OCI-LY7 (cell line): ENCODE results near the gene VPS45. TPM values are rescaled to one million over a fixed set of nuclear protein-coding genes. Genes with fewer than 3 reads are reported as not detected.

Experiments
- BruUV-seq: library from RNA; stranded (reverse); fragments of 400-500 nt; replicated peaks from 2 replicates; lab custom pipeline; 2021; lab: Mats Ljungman, UMichigan
- CTCF ChIA-PET: fragments of 300-600 bp; sonication (Branson Sonifier 250); formaldehyde crosslinking; loops from one replicate; lab custom pipeline; 2022; ENCODE audit warnings: antibody characterized with exemption; ENCODE audit not compliant: unreplicated experiment; lab: Charles Lee
- POLR2A ChIA-PET: fragments of 300-600 bp; sonication (Branson Sonifier 250); formaldehyde crosslinking; loops from one replicate; lab custom pipeline; 2022; ENCODE audit warnings: antibody characterized with exemption; lab: Charles Lee
- DNase-seq: peaks from one replicate; pipeline ENCODE4 v3.0.0-alpha.2; 2015; ENCODE audit warnings: low spot score
- H2AFZ ChIP-seq: fragments of 200-600 bp; sonication (generic), shearing (Covaris generic); 2 replicates; pipeline ENCODE4 v1.6.1; 2014; ENCODE audit warnings: mild to moderate bottlenecking, antibody characterized with exemption, low read length, moderate library complexity
- H3K27ac ChIP-seq: fragments of 200-600 bp; sonication (generic); 2 replicates; pipeline ENCODE4 v1.5.1; 2014; ENCODE audit warnings: mixed run types, low read depth, mild to moderate bottlenecking, moderate library complexity, low read length, inconsistent platforms; ENCODE audit not compliant: poor library complexity, severe bottlenecking
- H3K36me3 ChIP-seq: fragments of 200-600 bp; sonication (generic); 2 replicates; pipeline ENCODE4 v1.6.1; 2014; ENCODE audit warnings: mild to moderate bottlenecking, antibody characterized with exemption, low read length, moderate library complexity, mixed read lengths; ENCODE audit not compliant: insufficient read depth
- H3K4me1 ChIP-seq: fragments of 200-600 bp; sonication (generic); 2 replicates; pipeline ENCODE4 v1.5.1; 2014; ENCODE audit warnings: mild to moderate bottlenecking, low read length; ENCODE audit not compliant: insufficient read depth, poor library complexity, severe bottlenecking
- H3K4me2 ChIP-seq: fragments of 200-600 bp; sonication (generic); 2 replicates; pipeline ENCODE4 v1.6.1; 2014; ENCODE audit warnings: mild to moderate bottlenecking, low read length
- H3K4me3 ChIP-seq: fragments of 200-600 bp; sonication (generic); 2 replicates; pipeline ENCODE4 v1.5.1; 2014; ENCODE audit warnings: mild to moderate bottlenecking, low read depth, low read length; ENCODE audit not compliant: poor library complexity, severe bottlenecking
- H3K79me2 ChIP-seq: fragments of 200-600 bp; sonication (generic); 2 replicates; pipeline ENCODE4 v1.6.1; 2016; ENCODE audit warnings: low read depth, mild to moderate bottlenecking, low read length, moderate library complexity, mixed read lengths; ENCODE audit not compliant: insufficient read depth
- H3K9me2 ChIP-seq: fragments of 200-600 bp; sonication (generic); 2 replicates; pipeline ENCODE4 v1.6.1; 2016; ENCODE audit warnings: mild to moderate bottlenecking, low read length, mixed read lengths; ENCODE audit not compliant: insufficient read depth
- H3K9me3 ChIP-seq: fragments of 200-600 bp; sonication (generic); 2 replicates; pipeline ENCODE4 v1.6.1; 2014; ENCODE audit warnings: mild to moderate bottlenecking, mixed run types, low read length, mixed read lengths
- H4K20me1 ChIP-seq: fragments of 200-600 bp; sonication (generic); 2 replicates; pipeline ENCODE4 v1.6.1; 2014; ENCODE audit warnings: mild to moderate bottlenecking, antibody characterized with exemption, low read length, moderate library complexity, mixed read lengths; ENCODE audit not compliant: insufficient read depth
- CTCF ChIP-seq: fragments of 200-600 bp; sonication (generic); conservative IDR thresholded peaks from 2 replicates; pipeline ENCODE4 v1.5.1; 2014; ENCODE audit warnings: mild to moderate bottlenecking, antibody characterized with exemption, low read length, moderate library complexity, mixed read lengths
- EZH2phosphoT487 ChIP-seq: fragments of 200-600 bp; sonication (generic); IDR thresholded peaks from 2 replicates; pipeline ENCODE4 v1.6.1; 2018; ENCODE audit warnings: low read depth, borderline replicate concordance, mild to moderate bottlenecking, mixed run types, antibody characterized with exemption, low read length, moderate library complexity, mixed read lengths
- intact Hi-C: fragments of 100-400 bp; cut with micrococcal nuclease; formaldehyde crosslinking; loops from one replicate; pipeline ENCODE4 v1.10.0; 2022; ENCODE audit not compliant: unreplicated experiment
- total RNA-seq, 2 experiments: library from RNA; depleted of rRNA in 1 of 2; stranded (reverse); fragments of >200 nt in 1 of 2; shearing (Covaris generic) in 1 of 2; gene quantifications; 2 replicates each; pipeline ENCODE4 v1.2.3, GENCODE V29; 2014 to 2022

The VPS45 gene
- total RNA-seq, 2 experiments from 2014 or later, result 40.2 to 54.4 TPM

DNA sequence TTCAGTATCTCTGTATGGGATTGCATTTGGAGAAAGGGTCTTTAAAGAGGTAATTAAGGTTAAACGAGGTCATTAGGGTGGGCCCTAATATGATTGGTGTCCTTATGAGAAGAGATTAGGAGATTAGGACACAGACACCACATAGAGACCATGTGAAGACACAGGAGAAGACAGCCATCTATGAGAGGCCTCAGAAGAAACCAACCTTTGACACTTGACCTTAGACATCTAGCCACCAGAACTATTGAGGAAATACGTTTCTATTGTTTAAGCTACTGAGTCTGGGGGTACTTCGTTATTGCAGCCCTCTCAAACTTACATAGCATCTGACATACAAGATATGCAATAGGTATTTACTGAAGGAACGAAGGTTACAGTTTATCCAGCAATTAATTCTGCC is 7.3 kb upstream of the VPS45 start:
- ChIA-PET CTCF (no interaction called here), POLR2A (interaction anchor here (0.5 kb wide), 1 partner anchor 290 kb away, joined by 3 read pairs; no protein-coding TSS in a partner anchor)
- TF ChIP-seq EZH2phosphoT487 (no peak), CTCF (no peak)
- Histone ChIP-seq H3K9me2 (no peaks in the 10 kb centered on the region), H3K36me3 (no peaks in the 10 kb centered on the region), H2AFZ (no peak overlapping the region), H3K4me1 (peaks cover 4% of the 10 kb centered on the region), H4K20me1 (no peaks in the 10 kb centered on the region), H3K9me3 (no peaks in the 10 kb centered on the region), H3K4me2 (no peak overlapping the region), H3K4me3 (no peak overlapping the region), H3K27ac (no peak overlapping the region), H3K79me2 (peaks cover 7% of the 10 kb centered on the region; the same call in 1 of the 2 replicates)
- intact Hi-C loops, result no loop called here
- no TSS peak for BruUV-seq
- DNase-seq, result no peak

GRCh38 chr1:150061632-150062101 is 5.9 kb upstream of the VPS45 start:
- Histone ChIP-seq H3K9me3 (no peaks in the 10 kb centered on the region), H2AFZ (no peak overlapping the region), H3K79me2 (peaks cover 21% of the 10 kb centered on the region), H3K4me2 (no peak overlapping the region), H3K4me3 (no peak overlapping the region), H4K20me1 (no peaks in the 10 kb centered on the region), H3K9me2 (no peaks in the 10 kb centered on the region), H3K36me3 (no peaks in the 10 kb centered on the region), H3K27ac (no peak overlapping the region), H3K4me1 (peaks cover 15% of the 10 kb centered on the region)
- no peak for DNase-seq
- no TSS peak for BruUV-seq
- intact Hi-C loops, result no loop called here
- ChIA-PET POLR2A (no interaction called here), CTCF (no interaction called here)
- TF ChIP-seq EZH2phosphoT487 (no peak), CTCF (no peak)

DNA sequence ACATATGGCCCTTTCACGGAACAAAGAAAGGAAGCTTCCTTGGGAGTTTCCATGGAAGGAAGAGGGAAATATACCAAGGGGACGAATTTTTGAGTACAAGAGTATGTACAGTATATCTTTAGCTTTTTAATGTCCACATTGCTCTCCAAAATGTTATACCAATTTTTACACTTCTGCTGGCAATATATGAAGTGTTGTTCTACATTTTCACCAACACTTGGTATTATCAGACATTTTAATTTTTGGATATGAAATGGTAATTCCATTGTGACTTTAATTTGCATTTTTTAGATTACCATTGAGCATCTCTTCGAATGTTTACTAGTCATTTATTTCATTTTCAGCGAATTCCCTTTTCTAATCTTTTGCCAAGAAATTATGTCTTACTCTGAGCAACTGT is 5.5 kb upstream of the VPS45 start:
- H3K4me3 ChIP-seq, result no peak overlapping the region
- H2AFZ ChIP-seq, result no peak overlapping the region
- ChIA-PET CTCF (no interaction called here), POLR2A (no interaction called here)
- no TSS peak for BruUV-seq
- H3K4me1 ChIP-seq, result peaks cover 15% of the 10 kb centered on the region
- H3K9me2 ChIP-seq, result no peaks in the 10 kb centered on the region
- no peak for DNase-seq
- no peaks in the 10 kb centered on the region for H4K20me1 ChIP-seq
- no peak overlapping the region for H3K4me2 ChIP-seq
- no peaks in the 10 kb centered on the region for H3K9me3 ChIP-seq
- intact Hi-C loops, result no loop called here
- TF ChIP-seq EZH2phosphoT487 (no peak), CTCF (no peak)
- H3K79me2 ChIP-seq, result peaks cover 22% of the 10 kb centered on the region
- no peaks in the 10 kb centered on the region for H3K36me3 ChIP-seq
- no peak overlapping the region for H3K27ac ChIP-seq
